IPS-NIHi7 (cell line): ENCODE results near the gene UBE2D2.
"Not testable (repeated sequence)": the region's sequence is repeated elsewhere in the genome, so short reads cannot be mapped to it uniquely, and the experiment has no call there.

Experiments
- DNase-seq: peaks from one replicate; pipeline ENCODE4 v3.0.0; 2012; ENCODE audit warnings: mixed read lengths; ENCODE audit errors: extremely low spot score

UBE2D2 gene

DNA sequence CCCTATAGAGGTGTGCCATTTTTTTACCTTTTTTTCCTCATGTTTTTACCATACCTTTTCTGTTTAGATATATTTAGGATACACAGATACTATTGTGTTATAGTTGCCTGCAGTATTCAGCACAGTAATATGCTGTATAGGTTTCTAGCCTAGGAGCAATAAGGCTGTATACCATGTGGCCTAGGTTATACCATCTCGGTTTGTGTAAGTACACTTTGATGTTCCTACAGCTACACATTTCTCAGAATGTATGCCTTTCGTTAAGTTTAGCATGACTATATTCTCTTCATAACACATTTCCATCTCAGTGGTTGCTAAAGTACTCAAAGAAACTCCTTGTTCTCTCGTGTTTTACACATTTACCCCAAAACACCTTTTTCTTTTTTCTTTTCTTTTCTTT, 23.0 kb downstream of the UBE2D2 start:
- DNase-seq, result no peak

DNA sequence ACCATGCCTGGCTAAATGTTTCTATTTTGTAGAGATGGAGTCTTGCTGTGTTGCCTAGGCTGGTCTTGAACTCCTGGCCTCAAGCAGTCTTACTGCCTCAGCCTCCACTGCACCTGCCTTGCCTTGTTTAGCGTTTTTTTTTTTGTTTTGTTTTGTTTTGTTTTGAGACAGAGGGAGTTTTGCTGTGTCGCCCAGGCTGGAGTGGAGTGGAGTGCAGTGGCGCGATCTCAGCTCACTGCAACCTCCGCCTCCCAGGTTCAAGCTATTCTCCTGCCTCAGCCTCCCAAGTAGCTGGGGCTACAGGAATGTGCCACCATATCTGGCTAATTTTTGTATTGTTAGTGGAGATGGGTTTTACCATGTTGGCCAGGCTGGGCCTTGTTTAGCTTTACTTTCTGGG, 27.0 kb downstream of the UBE2D2 start:
- not testable (repeated sequence) for DNase-seq

DNA sequence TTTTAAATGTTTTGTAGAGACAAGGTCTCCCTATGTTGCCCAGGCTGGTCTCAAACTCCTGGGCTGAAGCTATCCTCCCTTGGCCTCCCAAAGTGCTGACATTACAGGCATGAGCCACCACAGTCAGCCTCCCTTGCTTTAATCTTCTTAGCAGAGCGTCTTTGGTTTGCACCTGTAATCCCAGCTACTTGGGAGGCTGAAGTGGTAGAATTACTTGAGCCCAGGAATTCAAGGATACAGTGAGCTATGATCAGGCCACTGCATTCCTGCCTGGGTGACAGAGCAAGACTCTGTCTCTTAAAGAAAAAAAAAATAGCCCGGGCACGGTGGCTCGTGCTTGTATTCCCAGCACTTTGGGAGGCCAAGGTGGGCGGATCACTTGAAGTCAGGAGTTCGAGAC, 27.8 kb downstream of the UBE2D2 start:
- DNase-seq, result no peak

DNA sequence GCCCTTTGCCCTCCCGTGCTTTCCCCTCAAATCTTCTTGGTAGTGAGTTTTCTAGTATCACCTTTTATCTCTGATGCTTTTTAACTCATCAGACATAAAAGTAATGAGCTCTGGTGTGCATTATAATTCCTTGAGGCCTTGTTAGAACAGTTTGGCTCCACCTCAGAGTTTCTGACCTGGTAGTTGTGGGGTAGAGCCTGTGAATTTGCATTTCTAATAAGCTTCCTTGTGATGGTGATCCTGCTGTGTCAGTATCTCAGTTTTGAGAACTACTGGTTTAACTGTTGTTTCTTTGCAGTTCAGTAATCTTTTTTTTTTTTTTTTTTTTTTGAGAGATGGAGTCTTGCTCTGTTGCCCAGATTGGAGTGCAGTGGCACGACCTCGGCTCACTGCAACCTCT, 31.1 kb downstream of the UBE2D2 start:
- DNase-seq, result no peak

DNA sequence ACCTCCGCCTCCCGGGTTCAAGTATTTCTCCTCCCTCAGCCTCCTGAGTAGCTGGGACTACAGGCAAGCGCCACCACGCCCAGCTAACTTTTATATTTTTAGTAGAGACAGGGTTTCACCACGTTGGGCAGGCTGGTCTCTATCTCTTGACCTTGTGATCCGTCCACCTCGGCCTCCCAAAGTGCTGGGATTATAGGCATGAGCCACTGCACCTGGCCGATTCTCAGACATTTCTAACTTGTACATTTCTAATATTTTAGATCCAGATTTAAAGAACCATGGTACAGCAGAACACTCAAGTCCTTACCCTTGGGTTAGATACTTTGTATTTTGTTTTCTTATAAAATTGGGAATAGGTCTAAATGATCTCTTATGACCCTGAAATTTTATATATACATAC, 31.9 kb downstream of the UBE2D2 start:
- not testable (repeated sequence) for DNase-seq

DNA sequence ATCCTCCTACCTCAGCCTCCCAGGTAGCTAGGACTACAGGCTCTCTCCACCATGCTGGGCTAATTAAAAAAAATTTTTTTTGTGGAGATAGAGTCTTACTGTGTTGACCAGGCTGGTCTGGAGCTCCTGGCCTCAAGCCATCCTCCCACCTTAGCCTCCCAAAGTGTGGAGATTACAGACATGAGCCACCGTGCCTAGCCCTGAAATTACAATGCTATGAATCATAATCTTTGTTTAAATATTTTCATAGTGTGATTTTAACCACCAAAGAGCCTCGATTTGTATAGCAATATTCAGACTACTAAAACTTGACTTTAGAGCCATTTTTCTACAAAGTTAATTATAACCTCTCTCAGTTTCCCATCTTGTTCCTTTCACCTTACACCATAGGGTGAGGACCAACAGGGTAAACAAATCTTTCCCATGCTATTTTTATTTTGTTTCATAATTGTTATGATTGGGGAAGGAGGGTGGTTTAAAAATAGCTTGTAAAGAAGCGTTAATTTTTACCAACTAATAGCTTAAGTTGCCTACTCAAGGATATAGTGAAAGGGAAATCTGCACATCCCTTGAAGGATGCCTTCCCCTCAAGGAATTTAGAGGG, 32.7 kb downstream of the UBE2D2 start:
- DNase-seq, result no peak

DNA sequence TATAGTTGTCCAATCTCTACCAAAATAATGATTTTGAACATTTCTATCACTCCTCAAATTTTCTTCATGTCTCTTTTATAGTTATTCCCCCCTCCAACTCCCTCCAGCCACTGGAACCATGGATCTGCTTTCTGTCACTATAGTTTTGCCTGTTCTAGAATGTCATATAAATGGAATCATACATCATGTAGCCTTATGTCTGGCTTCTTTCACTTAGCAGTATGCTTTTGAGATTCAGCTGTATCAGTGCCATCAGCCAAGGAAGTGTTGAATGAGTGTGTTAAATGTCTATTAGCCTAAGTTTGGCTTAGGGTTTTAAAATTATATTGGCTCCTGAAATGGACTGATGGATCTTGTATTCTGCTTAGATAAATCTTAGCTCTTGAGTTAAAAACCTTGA, 36.0 kb downstream of the UBE2D2 start:
- DNase-seq, result no peak

DNA sequence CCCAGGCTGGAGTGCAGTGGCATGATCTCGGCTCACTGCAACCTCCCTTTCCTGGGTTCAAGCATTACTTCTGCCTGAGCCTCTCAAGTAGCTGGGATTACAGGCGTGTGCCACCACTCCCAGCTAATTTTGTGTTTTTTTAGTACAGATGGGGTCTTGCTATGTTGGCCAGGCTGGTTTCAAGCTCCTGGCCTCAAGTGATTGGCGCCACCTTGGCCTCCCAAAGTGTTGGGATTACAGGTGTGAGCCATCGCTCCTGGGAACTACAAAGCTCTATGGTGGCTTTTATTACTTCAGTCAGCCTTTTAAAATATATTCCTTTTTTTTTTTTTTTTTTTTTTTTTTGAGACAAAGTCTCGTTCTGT, 37.4 kb downstream of the UBE2D2 start:
- not testable (repeated sequence) for DNase-seq

DNA sequence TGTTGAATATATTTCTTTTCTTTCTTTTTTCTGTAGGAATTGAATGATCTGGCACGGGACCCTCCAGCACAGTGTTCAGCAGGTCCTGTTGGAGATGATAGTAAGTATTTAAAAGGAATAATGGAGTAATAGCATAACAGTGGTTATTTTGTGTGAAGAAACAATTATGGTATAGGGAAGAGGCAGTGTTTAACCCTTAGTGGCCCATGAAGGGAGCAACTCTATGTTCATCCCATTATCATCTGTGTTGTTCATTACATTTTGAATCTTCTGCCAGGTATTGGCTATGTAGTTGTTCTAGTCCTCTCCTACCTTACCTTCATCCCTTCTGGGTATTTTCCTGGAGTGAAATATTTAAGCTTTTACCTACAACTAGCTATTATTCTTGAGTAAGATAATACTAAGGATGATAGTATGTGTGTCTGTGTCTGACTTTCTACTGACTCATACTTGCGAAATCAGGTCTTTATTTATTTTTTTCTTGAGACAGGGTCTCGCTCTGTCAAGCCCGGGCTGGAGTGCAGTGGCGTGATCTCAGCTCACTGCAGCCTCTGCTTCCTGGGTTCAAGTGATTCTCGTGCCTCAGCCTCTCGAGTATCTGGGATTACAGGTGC, 39.3 kb downstream of the UBE2D2 start:
- DNase-seq, result no peak

DNA sequence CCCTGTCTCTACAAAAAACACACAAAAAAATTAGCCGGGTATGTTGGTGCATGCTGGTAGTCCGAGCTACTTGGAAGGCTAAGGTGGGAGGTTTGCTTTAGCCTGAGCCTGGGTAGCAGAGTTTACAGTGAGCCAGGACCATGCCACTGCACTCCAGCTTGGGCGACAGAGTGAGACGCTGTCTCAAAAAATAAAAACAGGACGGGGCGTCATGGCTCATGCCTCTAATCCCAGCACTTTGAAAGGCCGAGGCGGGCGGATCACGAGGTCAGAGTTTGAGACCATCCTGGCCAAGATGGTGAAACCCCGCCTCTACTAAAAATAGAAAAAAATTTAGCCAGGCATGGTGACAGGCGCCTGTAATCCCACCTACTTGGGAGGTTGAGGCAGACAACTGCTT, 40.3 kb downstream of the UBE2D2 start:
- DNase-seq, result no peak

DNA sequence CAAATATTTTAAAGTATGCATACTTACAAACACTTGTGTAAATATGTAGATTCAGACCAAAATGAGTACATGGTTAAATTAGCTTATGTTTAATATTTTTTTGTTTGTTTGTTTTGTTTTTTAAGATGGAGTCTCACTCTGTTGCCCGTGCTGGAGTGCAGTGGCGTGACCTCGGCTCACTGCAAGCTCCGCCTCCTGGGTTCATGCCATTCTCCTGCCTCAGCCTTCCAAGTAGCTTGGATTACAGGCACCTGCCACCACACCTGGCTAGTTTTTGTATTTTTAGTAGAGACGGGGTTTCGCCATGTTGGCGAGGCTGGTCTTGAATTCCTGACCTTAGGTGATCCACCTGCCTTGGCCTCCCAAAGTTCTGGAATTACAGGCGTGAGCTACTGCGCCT, 40.8 kb downstream of the UBE2D2 start:
- not testable (repeated sequence) for DNase-seq

DNA sequence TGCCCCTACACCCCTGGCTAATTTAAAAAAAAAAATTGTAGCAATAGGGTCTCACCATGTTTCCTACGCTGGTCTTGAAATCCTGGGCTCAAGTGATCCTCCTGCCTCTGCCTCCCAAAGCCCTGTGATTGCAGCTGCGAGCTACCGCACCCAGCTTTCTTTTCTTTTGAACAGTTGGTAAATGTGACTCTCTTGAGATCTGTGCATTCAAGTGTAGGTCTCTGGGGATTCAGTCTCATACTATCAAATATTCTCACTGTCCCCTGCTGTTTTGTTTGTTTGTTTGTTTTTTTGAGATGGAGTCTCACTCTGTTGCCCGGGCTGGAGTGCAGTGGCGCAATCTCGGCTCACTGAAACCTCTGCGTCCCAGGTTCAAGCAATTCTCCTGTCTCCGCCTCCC, 44.7 kb downstream of the UBE2D2 start:
- DNase-seq, result no peak

DNA sequence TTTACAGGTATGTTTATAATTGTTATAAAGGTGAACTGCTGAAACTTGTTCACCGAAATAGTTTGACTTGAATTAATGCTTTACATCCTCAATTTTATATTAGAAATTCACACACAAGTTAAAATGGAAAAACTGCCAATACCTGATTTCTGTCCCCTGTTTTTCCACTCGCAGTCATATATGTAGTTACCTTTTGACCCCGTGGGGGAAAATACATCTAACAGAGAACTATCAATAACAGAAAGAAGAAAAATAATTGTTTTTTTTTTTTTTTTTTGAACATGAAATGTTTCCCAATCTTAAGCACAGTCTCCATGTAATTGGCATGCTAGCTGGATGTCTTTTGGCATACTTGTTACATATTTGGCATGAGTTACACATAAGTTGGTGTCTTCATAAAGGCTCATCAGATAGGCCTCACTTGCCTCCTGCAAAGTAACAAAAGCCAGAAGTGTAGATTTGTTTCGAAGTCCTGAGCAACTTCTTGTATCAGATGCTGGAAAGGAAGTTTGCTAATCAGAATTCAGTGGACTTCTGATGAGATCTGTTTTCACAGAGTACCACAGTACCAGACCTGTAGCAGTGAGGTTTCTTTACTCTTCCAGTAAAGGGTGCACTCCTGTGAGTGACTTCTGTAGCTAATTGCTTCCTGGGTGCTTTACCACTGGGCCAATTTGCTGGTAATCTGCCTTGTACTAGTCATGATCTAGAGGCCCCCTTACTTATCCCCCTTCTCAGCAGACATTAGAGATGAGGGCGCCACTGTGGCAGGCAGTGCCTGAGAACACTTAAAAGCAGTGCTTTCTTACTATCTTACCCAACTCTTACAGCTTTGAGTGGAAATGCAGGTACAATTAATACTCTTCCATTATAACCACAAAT, 50.8 kb downstream of the UBE2D2 start:
- no peak for DNase-seq

DNA sequence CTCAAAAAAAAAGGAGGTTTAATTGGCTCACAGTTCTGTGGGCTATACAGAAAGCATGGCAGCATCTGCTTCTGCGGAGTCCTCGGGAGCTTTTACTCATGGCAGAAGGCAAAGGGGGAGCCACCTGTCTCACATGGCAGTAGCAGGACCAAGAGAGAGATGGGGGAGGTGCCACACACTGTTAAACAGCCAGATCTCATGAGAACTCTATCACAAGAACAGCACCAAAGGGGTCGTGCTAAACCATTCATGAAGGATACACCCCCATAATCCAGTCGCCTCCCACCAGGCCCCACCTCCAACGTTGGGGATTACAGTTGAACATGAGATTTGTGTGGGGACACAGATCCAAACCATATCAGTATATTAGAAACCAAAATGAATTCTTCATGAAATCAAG, 58.7 kb downstream of the UBE2D2 start:
- DNase-seq, result no peak

DNA sequence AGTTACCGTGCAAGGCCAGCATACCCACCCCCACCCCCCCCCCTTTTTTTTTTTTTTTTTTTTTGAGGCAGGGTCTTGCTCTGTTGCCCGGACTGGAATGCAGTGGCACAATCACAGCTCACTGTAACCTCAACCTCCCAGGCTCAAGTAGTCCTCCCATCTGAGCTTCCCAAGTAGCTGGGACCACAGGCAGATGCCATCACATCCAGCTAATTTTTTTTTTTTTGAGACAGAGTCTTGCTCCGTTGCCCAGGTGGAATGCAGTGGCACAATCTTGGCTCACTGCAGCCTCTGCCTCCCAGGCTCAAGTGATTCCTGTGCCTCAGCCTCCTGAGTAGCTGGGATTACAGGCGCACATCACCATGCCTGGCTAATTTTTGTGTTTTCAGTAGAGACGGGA, 64.3 kb downstream of the UBE2D2 start:
- not testable (repeated sequence) for DNase-seq

DNA sequence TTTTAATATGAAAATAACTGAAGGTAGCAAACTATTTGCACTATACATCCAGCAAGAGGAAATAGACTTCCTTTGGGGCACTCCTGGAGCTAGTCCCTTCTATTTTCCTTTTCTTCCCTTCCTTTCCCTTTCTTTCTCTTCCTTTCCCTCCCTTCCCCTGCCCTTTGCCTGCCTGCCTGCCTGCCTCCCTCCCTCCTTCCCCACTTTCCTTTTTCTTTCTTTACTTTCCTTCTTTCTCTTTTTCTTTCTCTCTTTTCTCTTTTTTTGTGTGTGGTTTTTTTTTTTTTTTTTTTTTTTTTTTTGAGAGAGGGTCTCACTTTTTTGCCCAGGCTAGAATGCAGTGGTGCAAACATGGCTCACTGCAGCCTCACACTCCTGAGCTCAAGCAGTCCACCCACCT, 69.7 kb downstream of the UBE2D2 start:
- DNase-seq, result no peak

DNA sequence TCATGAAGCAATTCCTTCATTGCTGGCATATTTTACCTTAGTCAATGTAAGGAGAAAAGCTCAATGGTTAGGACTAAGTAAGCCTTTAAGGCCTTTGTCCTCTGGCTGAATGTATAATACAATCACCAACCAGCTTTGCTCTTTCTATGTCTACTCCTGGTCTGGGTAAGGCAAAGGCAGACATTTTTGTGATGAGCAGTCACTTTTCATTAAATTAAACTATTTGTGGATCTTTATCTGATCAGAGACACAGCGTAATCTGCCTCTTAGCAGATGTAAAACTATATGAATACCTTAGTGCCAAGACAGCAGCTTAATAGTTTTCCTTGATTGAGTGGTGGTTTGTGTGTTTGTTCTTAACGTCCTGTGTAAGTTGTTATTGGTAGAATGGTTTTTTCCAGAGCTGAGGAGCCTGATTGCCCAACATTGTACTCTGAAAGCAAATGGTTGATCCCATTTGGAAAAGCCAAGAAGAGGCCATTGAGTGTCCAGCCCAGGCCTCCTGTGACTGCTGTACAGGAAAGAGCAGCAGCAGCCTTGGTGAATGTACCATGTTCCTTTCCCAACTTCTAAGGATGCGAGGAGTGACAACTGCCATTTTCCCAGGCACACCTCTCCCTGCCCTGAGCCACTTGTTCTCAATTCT, 70.5 kb downstream of the UBE2D2 start:
- no peak for DNase-seq

DNA sequence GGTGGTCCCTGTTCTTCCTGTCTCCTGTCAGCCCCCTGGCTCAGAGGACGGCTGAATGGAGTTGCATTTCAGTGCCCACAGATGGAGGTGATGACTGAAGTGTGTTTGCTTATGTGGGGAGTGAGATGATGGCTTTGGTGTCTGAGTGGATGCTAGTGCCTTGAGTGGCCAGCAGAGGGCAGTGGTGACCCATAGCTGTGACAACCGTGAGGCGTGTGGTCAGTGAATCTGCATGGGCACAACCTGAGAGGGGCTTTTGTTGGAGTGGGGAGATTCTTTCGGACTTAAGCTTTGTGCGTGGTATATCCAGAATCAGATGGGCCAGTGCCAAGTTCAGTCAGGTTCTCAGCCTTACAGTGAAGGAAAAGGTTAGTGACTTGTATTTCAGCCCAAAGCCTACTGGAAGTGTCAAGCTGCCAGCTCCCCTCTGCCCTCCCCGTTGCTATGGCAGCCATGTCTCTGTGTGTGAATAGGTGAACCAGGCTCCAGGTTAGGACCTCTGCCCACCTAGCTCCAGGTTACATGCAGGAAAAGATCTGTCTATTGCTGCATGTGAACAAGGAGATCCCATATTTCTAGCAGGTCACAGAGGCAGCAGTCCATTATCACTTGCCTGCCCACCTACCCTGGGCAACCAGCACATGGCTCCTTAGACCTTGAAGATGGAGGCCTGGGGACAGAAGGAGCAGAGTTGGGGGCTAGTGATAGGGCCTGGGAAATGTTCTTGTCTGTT, 72.3 kb downstream of the UBE2D2 start:
- peak; percentile 83 for DNase-seq

DNA sequence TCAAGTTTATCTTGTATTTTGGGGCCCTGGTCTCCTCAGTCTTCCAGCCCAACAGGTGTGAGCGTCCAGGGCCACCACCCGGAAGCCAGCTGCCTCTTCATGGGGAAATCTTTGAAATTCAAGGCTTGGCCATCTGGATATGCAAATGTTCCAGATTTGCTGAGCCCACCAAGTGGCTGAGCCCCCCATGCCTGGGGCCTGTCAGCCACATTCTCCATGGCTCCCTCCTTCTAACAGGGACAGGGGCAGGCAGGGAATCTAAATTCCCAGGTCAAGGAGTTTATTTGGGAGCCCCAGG, 72.8 kb downstream of the UBE2D2 start:
- DNase-seq, result no peak

DNA sequence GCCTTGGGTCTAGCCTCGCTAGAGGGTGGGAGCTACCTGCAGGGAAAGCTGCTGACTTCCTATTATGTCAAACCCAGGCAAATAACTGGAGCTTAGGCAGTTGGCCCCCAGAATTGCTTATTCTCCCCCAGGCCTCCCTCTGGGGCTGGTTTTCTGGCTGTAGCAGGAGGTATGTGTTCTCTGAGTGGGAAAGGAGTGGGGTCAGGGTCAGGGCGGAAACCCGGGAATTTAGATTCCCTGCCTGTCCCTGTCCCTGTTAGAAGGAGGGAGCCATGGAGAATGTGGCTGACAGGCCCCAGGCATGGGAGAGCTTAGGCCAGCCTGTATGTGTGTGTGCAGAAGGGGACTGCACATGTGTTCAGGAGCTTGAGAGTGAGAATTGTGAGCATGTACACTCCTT, 73.4 kb downstream of the UBE2D2 start:
- no peak for DNase-seq

DNA sequence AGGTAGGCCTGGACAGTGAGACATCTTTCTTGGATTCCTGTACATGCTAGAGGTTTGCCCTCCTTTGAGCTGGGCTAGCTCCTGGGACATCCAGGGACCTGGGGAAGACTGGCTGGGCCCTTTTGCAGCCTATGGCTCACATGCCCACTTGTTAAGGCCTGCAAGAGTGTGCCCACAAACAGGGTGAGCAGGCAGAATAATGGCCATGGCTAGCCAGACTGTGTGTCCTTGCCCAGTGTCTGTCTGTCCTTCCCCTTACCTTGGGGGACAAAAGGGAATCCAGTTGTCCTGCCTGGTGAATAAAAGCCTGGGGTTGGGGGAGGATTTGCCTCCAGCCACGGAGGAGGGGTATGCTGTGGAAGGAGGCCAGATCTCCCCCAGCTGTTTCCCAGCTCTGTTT, 74.1 kb downstream of the UBE2D2 start:
- DNase-seq, result no peak

DNA sequence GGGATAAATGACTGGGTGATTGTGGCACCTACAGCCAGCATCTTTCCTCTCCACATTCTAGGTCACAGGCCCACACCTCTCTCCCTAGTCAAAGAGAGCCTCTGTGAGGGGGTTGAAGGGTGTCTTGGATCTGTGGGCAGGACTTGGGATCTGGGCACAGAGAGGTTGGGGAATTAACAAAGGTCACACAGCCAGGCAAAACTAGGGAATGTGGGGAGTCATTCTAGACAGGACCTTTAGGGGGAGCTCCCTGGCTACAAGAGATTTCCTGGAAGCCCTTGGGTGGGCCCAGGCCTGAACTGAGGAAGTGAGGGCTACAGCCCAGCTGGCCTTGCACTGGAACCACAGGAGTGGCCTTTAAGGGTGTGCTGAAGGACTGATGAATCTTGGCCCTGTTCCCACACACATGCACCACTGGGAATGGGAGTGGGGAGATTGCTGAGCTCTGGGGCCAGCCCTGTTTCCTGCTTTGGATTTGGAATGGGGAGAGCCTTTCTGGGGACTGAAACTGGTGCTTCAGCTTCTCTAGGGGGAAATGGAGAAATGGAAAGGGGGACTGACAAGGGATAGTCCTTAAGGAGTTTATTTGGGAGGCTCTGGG, 74.6 kb downstream of the UBE2D2 start:
- DNase-seq, result peak; percentile 66
